SK-N-SH (cell line): ENCODE results near the gene PDZRN4. TPM values are rescaled to one million over a fixed set of nuclear protein-coding genes. Genes with fewer than 3 reads are reported as not detected.

Source experiments
- CTCF ChIA-PET: fragments of 300-600, 350-600 bp; formaldehyde crosslinking; extraction: SDS; loops from one replicate; lab custom pipeline; 2021; lab: Yijun Ruan, JAX
- POLR2A ChIA-PET: fragments of 350-600 bp; sonication (Branson Sonifier 250); formaldehyde crosslinking; extraction: SDS; loops from one replicate; lab custom pipeline; 2020; ENCODE audit warnings: antibody characterized with exemption, inconsistent platforms; lab: Yijun Ruan, JAX
- DNase-seq: peaks from one replicate; pipeline ENCODE4 v3.0.0; 2012
- H2AFZ ChIP-seq: fragments of 200-600 bp; sonication (generic); 2 replicates; pipeline ENCODE4 v1.8.1; 2016; ENCODE audit warnings: antibody characterized with exemption, mild to moderate bottlenecking, low read depth
- H3F3A ChIP-seq: fragments of 200-600 bp; sonication (generic); replicated peaks from 2 replicates; pipeline ENCODE3; 2016; ENCODE audit warnings: antibody characterized with exemption, mild to moderate bottlenecking; ENCODE audit not compliant: insufficient read depth
- H3K27ac ChIP-seq, 2 experiments: fragments of 200-500 bp in 1 of 2; fragments of 200-600 bp in 1 of 2; sonication (Bioruptor generic) in 1 of 2; sonication (generic), shearing (Covaris generic) in 1 of 2; 2 replicates each; pipeline versions ENCODE4 v1.5.1 to v1.6.1; 2014 to 2016; ENCODE audit warnings: low read depth in 2 of 2, inconsistent platforms in 1 of 2, low read length in 1 of 2, mild to moderate bottlenecking in 1 of 2, mixed read lengths in 1 of 2
- H3K27me3 ChIP-seq: fragments of 200-600 bp; sonication (generic), shearing (Covaris generic); 2 replicates; pipeline ENCODE4 v1.6.1; 2016; ENCODE audit warnings: mixed run types; ENCODE audit not compliant: insufficient read depth
- H3K36me3 ChIP-seq, 2 experiments: fragments of 200-500 bp in 1 of 2; fragments of 200-600 bp in 1 of 2; sonication (Bioruptor generic) in 1 of 2; sonication (generic) in 1 of 2; replicated peaks in 1 of 2; 2 replicates each; pipeline versions ENCODE3 to v1.5.1; 2014 to 2016; ENCODE audit warnings: low read length in 1 of 2, mild to moderate bottlenecking in 1 of 2; ENCODE audit not compliant: insufficient read depth in 2 of 2, control insufficient read depth in 1 of 2
- H3K4me1 ChIP-seq, 2 experiments: fragments of 200-500 bp in 1 of 2; fragments of 200-600 bp in 1 of 2; sonication (Bioruptor generic) in 1 of 2; sonication (generic), shearing (Covaris generic) in 1 of 2; 2 replicates each; pipeline versions ENCODE4 v1.5.1 to v1.6.1; 2014 to 2016; ENCODE audit warnings: low read depth in 1 of 2, low read length in 1 of 2, mixed run types in 1 of 2; ENCODE audit not compliant: insufficient read depth in 2 of 2, control insufficient read depth in 1 of 2
- H3K4me2 ChIP-seq: fragments of 200-600 bp; sonication (generic), shearing (Covaris generic); 2 replicates; pipeline ENCODE4 v1.6.1; 2017; ENCODE audit warnings: mixed run types
- H3K4me3 ChIP-seq, 2 experiments: fragments of 200-500 bp in 1 of 2; fragments of 200-600 bp in 1 of 2; sonication (Bioruptor generic) in 1 of 2; sonication (generic), shearing (Covaris generic) in 1 of 2; 2 replicates each; pipeline versions ENCODE4 v1.5.1 to v1.8.1; 2014 to 2016; ENCODE audit warnings: low read depth in 2 of 2, inconsistent platforms in 1 of 2, low read length in 1 of 2, mild to moderate bottlenecking in 1 of 2, mixed read lengths in 1 of 2, moderate library complexity in 1 of 2
- H3K79me2 ChIP-seq: fragments of 200-600 bp; sonication (generic); 2 replicates; pipeline ENCODE4 v1.8.1; 2017; ENCODE audit warnings: mild to moderate bottlenecking; ENCODE audit not compliant: insufficient read depth
- H3K9ac ChIP-seq: fragments of 200-600 bp; sonication (generic); 2 replicates; pipeline ENCODE4 v1.6.1; 2017; ENCODE audit warnings: mixed run types
- H3K9me2 ChIP-seq: fragments of 200-600 bp; sonication (generic); 2 replicates; pipeline ENCODE4 v1.6.1; 2017; ENCODE audit warnings: mixed run types
- H3K9me3 ChIP-seq: fragments of 200-600 bp; sonication (generic); 2 replicates; pipeline ENCODE4 v1.6.1; 2017; ENCODE audit warnings: mixed run types, mild to moderate bottlenecking, moderate library complexity
- H4K20me1 ChIP-seq: fragments of 200-600 bp; sonication (generic); 2 replicates; pipeline ENCODE4 v1.6.1; 2017; ENCODE audit warnings: mild to moderate bottlenecking, mixed run types; ENCODE audit not compliant: insufficient read depth
- CHD2 ChIP-seq: fragments of 150-350 bp; IDR thresholded peaks from 2 replicates; pipeline ENCODE4 v1.6.1; 2018; ENCODE audit warnings: low read length; ENCODE audit not compliant: partially characterized antibody
- CTCF ChIP-seq: fragments of 200-600 bp; sonication (generic); IDR thresholded peaks from 2 replicates; pipeline ENCODE4 v1.6.1; 2017; ENCODE audit warnings: antibody characterized with exemption, mild to moderate bottlenecking, moderate library complexity
- EP300 ChIP-seq, 2 experiments: IDR thresholded peaks; 2 replicates each; pipeline versions ENCODE4 v1.4.0 to v1.6.1; 2012; ENCODE audit warnings: borderline replicate concordance in 1 of 2, low read depth in 1 of 2, low read length in 1 of 2
- FOXM1 ChIP-seq: IDR thresholded peaks from 2 replicates; pipeline ENCODE4 v1.4.0; 2012; ENCODE audit warnings: low read depth, mild to moderate bottlenecking
- IRF3 ChIP-seq: fragments of 150-350 bp; IDR thresholded peaks from 2 replicates; pipeline ENCODE4 v1.6.1; 2016; ENCODE audit warnings: mild to moderate bottlenecking, low read depth, low read length
- MAX ChIP-seq: IDR thresholded peaks from 2 replicates; pipeline ENCODE4 v1.4.0; 2012; ENCODE audit warnings: low read depth
- MEF2A ChIP-seq: IDR thresholded peaks from 2 replicates; pipeline ENCODE4 v1.4.0; 2012; ENCODE audit warnings: low read depth, borderline replicate concordance
- MXI1 ChIP-seq: IDR thresholded peaks from 2 replicates; pipeline ENCODE4 v1.6.1; 2012; ENCODE audit warnings: mild to moderate bottlenecking, low read depth, low read length, improper control_type of control experiment
- NRF1 ChIP-seq: IDR thresholded peaks from 2 replicates; pipeline ENCODE4 v1.6.1; 2012; ENCODE audit warnings: low read depth, mild to moderate bottlenecking, low read length
- RAD21 ChIP-seq: IDR thresholded peaks from 2 replicates; pipeline ENCODE4 v1.6.1; 2012; ENCODE audit warnings: mild to moderate bottlenecking, low read length
- RXRA ChIP-seq: IDR thresholded peaks from 2 replicates; pipeline ENCODE4 v1.4.0; 2012; ENCODE audit warnings: low read depth, mild to moderate bottlenecking, borderline replicate concordance
- SIN3A ChIP-seq: IDR thresholded peaks from 2 replicates; pipeline ENCODE4 v1.6.1; 2012; ENCODE audit warnings: low read depth, mild to moderate bottlenecking, low read length, moderate library complexity, borderline replicate concordance
- SMC3 ChIP-seq: IDR thresholded peaks from 2 replicates; pipeline ENCODE4 v1.6.1; 2012; ENCODE audit warnings: low read depth, low read length, improper control_type of control experiment
- YY1 ChIP-seq: IDR thresholded peaks from 2 replicates; pipeline ENCODE4 v1.4.0; 2012; ENCODE audit warnings: low read depth, mild to moderate bottlenecking
- WGBS: methylation state at CpG from one replicate; pipeline ENCODE4 v1.1.6; 2017; ENCODE audit warnings: low lambda C conversion rate; 5-methylcytosine and 5-hydroxymethylcytosine counted together
- polyA plus RNA-seq, 3 experiments: library from polyadenylated mRNA; depleted of rRNA; stranded (reverse); fragments of >200 nt; gene quantifications; 2 replicates each; pipeline ENCODE4 v1.2.3, GENCODE V29; 2012
- TF ChIP-seq, protein P1 (sequence below): IDR thresholded peaks from 2 replicates; pipeline ENCODE4 v1.6.1; 2012; ENCODE audit warnings: mild to moderate bottlenecking, low read depth, low read length, moderate library complexity
- TF ChIP-seq, protein P2 (sequence below): IDR thresholded peaks from 2 replicates; pipeline ENCODE4; 2012
- TF ChIP-seq, protein P3 (sequence below): fragments of 150-350 bp; IDR thresholded peaks from 2 replicates; pipeline ENCODE4 v1.6.1; 2017; ENCODE audit warnings: antibody characterized with exemption, low read length, low read depth, borderline replicate concordance

Gene PDZRN4
- polyA plus RNA-seq, 1 of the 3 experiments (the other 2 are of a cell fraction): 0.02 TPM

DNA sequence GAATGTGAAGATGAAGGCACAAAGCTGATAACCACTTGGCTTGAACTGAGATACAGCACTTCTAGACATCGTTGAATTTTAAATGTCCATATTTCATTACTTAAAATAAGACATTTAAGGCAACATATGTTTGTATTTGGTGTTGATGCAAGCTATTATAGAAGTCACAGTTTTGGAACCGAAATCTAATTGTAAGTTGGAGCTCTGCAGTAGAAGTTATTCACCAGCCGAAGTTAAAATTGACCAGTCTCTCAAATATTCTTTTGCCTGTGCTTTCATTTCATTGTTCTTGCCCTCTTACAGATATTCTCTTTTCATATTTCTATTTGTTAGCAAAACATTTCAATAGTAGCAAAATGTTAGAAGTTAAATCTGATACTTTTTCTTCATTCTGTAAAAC is 332.7 kb downstream of the PDZRN4 start:
- H3K27ac ChIP-seq: peak overlapping the region; percentile 78 to 82; a peak in 3 of 4 replicates
- peak overlapping the region; percentile 30; the same call in 1 of the 2 replicates for H2AFZ ChIP-seq
- no peak overlapping the region for H3K4me3 ChIP-seq
- POLR2A ChIA-PET: interaction anchor here (0.7 kb wide), 1 partner anchor 338 kb away, joined by 3 read pairs; no protein-coding TSS in a partner anchor
- H4K20me1 ChIP-seq: no peaks in the 10 kb centered on the region
- H3K9ac ChIP-seq: peak overlapping the region; percentile 6; the same call in 1 of the 2 replicates
- no peaks in the 10 kb centered on the region for H3K9me2 ChIP-seq
- peaks cover 13% of the 10 kb centered on the region for H3F3A ChIP-seq
- H3K4me2 ChIP-seq: peak overlapping the region; percentile 5; the same call in 1 of the 2 replicates
- peaks cover 3 to 18% of the 10 kb centered on the region in 2 experiments; a peak in 3 of 4 replicates for H3K4me1 ChIP-seq
- no peak for TF ChIP-seq SIN3A
- CTCF ChIA-PET: no interaction called here
- no peaks in the 10 kb centered on the region for H3K79me2 ChIP-seq
- no peak for DNase-seq
- no peaks in the 10 kb centered on the region for H3K36me3 ChIP-seq
- no peaks in the 10 kb centered on the region for H3K9me3 ChIP-seq
- WGBS: 89% methylated on average over 3 of the region's 3 CpGs
- no peaks in the 10 kb centered on the region for H3K27me3 ChIP-seq

GRCh38 chr12:41521872-41522379 is 333.8 kb downstream of the PDZRN4 start:
- Histone ChIP-seq H4K20me1 (no peaks in the 10 kb centered on the region), H3F3A (peaks cover 13% of the 10 kb centered on the region), H3K4me1 (peaks cover 3 to 18% of the 10 kb centered on the region in 2 experiments; a peak in 3 of 4 replicates), H3K4me3 (peak overlapping the region; percentile 23 to 47; a peak in 3 of 4 replicates), H3K9me3 (no peaks in the 10 kb centered on the region), H2AFZ (peak overlapping the region; percentile 35), H3K79me2 (no peaks in the 10 kb centered on the region), H3K27ac (peak overlapping the region; percentile 78 to 82; a peak in 3 of 4 replicates), H3K9ac (peak overlapping the region; percentile 6; the same call in 1 of the 2 replicates), H3K9me2 (no peaks in the 10 kb centered on the region), H3K36me3 (no peaks in the 10 kb centered on the region), H3K27me3 (no peaks in the 10 kb centered on the region), H3K4me2 (peak overlapping the region; percentile 5)
- DNase-seq: no peak
- POLR2A ChIA-PET: no interaction called here
- 11% methylated on average over 1 of the region's 1 CpG for WGBS
- CTCF ChIA-PET: interaction anchor here (0.7 kb wide), 1 partner anchor 11 kb away, joined by 3 read pairs; no protein-coding TSS in a partner anchor
- TF ChIP-seq SMC3 (no peak), CHD2 (no peak), EP300 (IDR thresholded peaks at IDR 0.05; ENCODE audit: borderline replicate concordance in 1 of 2, low read depth in 1 of 2, low read length in 1 of 2) (peak in 1 of 2 experiments; percentile 89; a peak in 2 of 4 replicates), MXI1 (no peak), RXRA (peak; percentile 28; the same call in 1 of the 2 replicates), NRF1 (no peak), YY1 (no peak), FOXM1 (peak; percentile 98), MAX (peak; percentile 80), IRF3 (no peak), MEF2A (0 out of 2 replicates have a peak, but pooled peaks have one; percentile 23), RAD21 (no peak), CTCF (no peak)
- TF ChIP-seq, protein P1, sequence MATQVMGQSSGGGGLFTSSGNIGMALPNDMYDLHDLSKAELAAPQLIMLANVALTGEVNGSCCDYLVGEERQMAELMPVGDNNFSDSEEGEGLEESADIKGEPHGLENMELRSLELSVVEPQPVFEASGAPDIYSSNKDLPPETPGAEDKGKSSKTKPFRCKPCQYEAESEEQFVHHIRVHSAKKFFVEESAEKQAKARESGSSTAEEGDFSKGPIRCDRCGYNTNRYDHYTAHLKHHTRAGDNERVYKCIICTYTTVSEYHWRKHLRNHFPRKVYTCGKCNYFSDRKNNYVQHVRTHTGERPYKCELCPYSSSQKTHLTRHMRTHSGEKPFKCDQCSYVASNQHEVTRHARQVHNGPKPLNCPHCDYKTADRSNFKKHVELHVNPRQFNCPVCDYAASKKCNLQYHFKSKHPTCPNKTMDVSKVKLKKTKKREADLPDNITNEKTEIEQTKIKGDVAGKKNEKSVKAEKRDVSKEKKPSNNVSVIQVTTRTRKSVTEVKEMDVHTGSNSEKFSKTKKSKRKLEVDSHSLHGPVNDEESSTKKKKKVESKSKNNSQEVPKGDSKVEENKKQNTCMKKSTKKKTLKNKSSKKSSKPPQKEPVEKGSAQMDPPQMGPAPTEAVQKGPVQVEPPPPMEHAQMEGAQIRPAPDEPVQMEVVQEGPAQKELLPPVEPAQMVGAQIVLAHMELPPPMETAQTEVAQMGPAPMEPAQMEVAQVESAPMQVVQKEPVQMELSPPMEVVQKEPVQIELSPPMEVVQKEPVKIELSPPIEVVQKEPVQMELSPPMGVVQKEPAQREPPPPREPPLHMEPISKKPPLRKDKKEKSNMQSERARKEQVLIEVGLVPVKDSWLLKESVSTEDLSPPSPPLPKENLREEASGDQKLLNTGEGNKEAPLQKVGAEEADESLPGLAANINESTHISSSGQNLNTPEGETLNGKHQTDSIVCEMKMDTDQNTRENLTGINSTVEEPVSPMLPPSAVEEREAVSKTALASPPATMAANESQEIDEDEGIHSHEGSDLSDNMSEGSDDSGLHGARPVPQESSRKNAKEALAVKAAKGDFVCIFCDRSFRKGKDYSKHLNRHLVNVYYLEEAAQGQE: no peak
- TF ChIP-seq, protein P2, sequence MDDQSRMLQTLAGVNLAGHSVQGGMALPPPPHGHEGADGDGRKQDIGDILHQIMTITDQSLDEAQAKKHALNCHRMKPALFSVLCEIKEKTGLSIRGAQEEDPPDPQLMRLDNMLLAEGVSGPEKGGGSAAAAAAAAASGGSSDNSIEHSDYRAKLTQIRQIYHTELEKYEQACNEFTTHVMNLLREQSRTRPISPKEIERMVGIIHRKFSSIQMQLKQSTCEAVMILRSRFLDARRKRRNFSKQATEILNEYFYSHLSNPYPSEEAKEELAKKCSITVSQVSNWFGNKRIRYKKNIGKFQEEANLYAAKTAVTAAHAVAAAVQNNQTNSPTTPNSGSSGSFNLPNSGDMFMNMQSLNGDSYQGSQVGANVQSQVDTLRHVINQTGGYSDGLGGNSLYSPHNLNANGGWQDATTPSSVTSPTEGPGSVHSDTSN: peak; percentile 95
- TF ChIP-seq, protein P3, sequence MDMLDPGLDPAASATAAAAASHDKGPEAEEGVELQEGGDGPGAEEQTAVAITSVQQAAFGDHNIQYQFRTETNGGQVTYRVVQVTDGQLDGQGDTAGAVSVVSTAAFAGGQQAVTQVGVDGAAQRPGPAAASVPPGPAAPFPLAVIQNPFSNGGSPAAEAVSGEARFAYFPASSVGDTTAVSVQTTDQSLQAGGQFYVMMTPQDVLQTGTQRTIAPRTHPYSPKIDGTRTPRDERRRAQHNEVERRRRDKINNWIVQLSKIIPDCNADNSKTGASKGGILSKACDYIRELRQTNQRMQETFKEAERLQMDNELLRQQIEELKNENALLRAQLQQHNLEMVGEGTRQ: no peak
